ENCODE measurements around the gene TPM1. TPM values are rescaled to one million over a fixed set of nuclear protein-coding genes. Genes with fewer than 3 reads are reported as not detected.

The TPM1 gene
- total RNA-seq, 4 donors from 2014 or later, result 181 to 611 (median 293) TPM

DNA sequence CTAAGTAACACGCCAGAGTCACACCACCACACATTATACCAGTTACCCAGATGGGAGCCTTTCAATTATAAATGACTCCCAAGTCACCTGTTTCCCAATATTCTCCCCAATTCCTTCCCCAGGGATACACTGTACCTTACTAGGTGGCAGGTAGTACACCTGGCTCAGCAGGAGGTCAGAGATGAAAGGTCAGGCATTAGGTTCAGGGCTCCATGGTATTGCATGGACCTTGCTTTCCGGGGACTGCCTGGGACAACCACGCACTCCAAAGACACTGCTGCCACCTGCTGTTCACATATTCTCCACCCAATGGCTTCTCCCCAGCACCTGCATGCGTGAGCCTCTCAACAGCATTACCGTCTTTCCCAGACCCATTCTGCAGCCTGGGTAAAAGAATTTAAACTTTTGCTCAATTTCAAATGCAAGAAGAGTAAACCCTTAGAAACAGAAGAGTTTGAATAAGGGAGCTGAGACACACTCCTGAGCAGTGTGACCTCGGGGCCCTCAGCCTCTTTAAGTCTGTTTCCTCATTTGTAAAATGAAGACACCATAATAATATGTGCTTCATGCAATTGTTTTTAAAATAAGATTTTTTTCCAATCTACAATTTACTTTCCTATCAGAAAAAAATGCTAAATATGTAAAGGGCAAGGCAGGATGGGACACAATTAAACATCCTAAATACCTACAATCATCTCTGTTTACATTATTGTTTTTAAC, 51.1 kb downstream of the TPM1 start:
- TF ChIP-seq, protein P1, sequence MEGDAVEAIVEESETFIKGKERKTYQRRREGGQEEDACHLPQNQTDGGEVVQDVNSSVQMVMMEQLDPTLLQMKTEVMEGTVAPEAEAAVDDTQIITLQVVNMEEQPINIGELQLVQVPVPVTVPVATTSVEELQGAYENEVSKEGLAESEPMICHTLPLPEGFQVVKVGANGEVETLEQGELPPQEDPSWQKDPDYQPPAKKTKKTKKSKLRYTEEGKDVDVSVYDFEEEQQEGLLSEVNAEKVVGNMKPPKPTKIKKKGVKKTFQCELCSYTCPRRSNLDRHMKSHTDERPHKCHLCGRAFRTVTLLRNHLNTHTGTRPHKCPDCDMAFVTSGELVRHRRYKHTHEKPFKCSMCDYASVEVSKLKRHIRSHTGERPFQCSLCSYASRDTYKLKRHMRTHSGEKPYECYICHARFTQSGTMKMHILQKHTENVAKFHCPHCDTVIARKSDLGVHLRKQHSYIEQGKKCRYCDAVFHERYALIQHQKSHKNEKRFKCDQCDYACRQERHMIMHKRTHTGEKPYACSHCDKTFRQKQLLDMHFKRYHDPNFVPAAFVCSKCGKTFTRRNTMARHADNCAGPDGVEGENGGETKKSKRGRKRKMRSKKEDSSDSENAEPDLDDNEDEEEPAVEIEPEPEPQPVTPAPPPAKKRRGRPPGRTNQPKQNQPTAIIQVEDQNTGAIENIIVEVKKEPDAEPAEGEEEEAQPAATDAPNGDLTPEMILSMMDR (IDR thresholded peaks at IDR 0.05; ENCODE audit: low read depth), result no peak

DNA sequence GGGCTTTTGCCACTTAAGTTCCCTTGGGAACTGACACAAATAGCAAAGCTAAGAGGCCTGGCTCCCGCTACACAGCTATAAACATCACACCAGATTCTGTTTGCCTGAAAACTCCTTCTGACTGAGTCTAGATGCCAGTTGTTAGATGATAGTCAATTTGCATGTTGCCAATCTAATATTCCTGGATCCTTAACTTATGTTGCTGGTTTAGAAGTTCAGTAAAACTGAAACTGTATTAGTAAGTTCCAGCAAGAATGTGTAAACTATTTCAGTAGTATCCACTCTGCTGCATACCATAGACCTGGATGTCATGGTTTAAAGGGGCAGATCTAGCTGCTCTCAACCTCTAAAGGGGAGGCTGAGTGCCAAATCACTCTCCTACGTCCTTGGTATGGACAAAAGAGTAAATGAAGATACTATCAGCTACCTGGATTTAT, 52.0 kb downstream of the TPM1 start:
- TF ChIP-seq, protein P1 (IDR thresholded peaks at IDR 0.05; ENCODE audit: low read depth), result no peak

DNA sequence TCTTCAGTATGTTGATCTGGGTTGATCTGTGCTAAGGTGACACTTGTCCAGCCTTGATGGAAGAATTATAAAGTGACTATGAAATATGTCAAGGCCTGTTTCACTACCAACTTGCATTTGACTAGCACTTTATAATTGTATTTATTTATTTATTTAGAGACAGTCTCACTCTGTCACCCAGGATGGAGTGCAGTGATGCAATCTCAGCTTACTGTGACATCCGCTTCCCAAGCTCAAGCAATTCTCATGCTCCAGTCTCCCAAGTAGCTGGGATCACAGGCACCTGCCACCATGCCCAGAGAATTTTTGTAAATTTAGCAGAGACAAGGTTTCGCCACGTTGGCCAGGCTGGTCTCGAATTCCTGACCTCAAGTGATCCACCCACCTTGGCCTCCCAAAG, 53.6 kb downstream of the TPM1 start:
- TF ChIP-seq, protein P1 (IDR thresholded peaks at IDR 0.05; ENCODE audit: low read depth), result no peak

DNA sequence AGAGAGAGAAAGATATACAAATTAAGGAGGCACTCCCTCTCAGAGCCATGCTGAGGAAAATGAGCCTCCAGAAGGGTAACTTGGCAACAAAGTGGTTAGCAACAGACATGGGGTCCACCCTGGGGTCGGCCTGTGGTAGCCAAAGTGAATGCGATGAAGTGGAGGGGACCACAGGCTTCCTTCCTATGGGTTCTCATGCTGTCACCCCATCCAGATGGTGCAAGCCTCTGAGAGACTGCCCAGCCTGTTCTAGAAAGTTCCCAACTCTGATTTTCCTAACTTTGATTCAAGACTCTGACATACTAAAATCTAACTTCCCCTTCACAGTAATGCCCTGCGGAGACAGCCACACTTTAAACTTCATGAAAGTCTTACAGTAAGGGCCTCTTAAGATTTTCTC, 60.9 kb downstream of the TPM1 start:
- TF ChIP-seq, protein P1 (IDR thresholded peaks at IDR 0.05; ENCODE audit: low read depth), result no peak

DNA sequence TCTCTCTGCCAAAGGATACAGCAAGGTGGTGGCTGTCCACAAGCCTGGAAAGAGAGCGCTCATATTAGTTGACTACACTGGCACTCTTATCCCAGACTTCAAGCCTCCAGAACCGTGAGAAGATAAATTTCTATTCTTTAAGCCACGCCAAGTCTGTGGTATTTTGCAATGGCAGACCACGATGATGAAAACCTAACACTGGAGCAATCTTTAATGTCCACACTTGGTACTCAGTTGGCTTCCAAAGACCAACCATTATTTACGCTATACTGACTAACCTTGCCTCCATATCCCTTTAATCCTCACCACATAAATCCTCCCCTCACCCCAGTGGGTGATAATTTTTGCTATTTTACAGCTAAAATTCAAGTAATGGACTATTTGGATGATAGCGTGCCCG, 62.2 kb downstream of the TPM1 start:
- TF ChIP-seq, protein P1 (IDR thresholded peaks at IDR 0.05; ENCODE audit: low read depth), result no peak

DNA sequence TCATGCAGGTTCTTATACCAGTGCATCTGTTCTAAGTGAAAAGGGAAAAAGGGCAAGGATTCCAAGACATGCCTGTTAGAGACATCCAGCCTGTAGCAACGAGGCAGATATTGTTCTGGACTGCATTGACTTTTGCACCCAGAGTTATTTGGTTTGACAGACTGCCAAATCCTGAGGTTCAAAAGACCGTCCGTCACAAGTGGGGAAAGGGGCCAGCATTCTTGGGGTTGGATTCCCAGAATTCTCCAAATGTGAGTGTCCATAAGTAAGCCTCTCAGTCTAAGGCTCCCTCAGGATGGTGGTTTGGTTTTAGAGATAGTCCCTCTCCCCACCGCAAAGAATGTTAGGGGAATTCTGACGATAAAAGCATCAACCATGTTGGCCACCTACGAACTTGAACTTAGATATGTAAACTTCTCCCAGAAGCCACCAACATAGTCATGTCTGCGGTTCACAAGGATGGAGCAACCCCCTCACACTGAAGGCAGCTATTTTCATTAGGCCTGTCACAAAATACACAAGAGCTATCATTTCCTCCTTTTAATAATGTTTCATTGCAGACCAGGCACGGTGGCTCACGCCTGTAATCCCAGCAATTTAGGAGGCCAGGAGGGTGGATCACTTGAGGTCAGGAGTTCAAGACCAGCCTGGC, 65.5 kb downstream of the TPM1 start:
- TF ChIP-seq, protein P1 (IDR thresholded peaks at IDR 0.05; ENCODE audit: low read depth), result no peak

DNA sequence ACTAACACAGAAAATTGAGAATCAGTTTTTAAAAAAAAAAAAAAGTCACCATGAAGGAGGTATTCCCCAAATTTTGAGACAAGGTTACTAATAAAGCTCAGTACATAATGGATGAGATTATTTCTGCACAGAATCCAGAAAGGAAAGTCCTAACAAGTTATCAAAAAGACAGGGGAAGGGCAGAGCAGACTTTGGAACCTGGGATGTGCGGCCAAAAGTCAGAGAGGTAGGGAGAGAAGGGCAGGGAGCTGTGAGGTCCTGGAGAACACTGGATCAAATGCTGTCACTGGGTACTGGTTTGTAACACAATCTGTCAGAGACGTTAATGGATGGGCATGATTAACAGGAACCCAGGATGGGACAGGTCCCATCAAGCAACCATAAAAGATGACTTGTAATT, 67.0 kb downstream of the TPM1 start:
- TF ChIP-seq, protein P1 (IDR thresholded peaks at IDR 0.05; ENCODE audit: low read depth), result no peak
